Gastroesophageal sphincter (tissue), 4 donors: Measurements from ENCODE around the gene STON1. TPM values are rescaled to one million over a fixed set of nuclear protein-coding genes. Genes with fewer than 3 reads are reported as not detected.

Experiments used
- ATAC-seq: fragments of 150-250 bp; one replicate; pipeline ENCODE4 v1.9.1; 2016; ENCODE audit warnings: mild to moderate bottlenecking, moderate library complexity
- H3K27ac ChIP-seq, 4 donors: fragments of 200-600 bp; sonication (generic) in 3 of 4; 1 replicate in 3 of 4; 2 replicates in 1 of 4; pipeline ENCODE4 v1.5.1; 2016 to 2019
- H3K27me3 ChIP-seq: fragments of 200-600 bp; sonication (generic); one replicate; pipeline ENCODE4 v1.5.1; 2019
- H3K36me3 ChIP-seq, 2 donors: fragments of 200-600 bp; sonication (generic); one replicate each; pipeline ENCODE4 v1.5.1; 2019; ENCODE audit warnings: control low read depth in 1 of 2
- H3K4me1 ChIP-seq, 3 donors: fragments of 200-600 bp; sonication (generic); 1 replicate in 2 of 3; 2 replicates in 1 of 3; pipeline ENCODE4 v1.5.1; 2016 to 2019; ENCODE audit warnings: control low read depth in 2 of 3
- H3K4me3 ChIP-seq, 2 donors: fragments of 200-600 bp; sonication (generic); one replicate each; pipeline ENCODE4 v1.5.1; 2019; ENCODE audit warnings: mild to moderate bottlenecking in 1 of 2, moderate library complexity in 1 of 2
- H3K9me3 ChIP-seq, 3 donors: fragments of 200-600 bp; sonication (generic); one replicate each; pipeline ENCODE4 v1.5.1; 2017 to 2019; ENCODE audit warnings: control low read depth in 2 of 3
- CTCF ChIP-seq, 4 experiments: fragments of 200-600 bp in 2 of 4; fragments of 450-650 bp in 2 of 4; sonication (generic) in 1 of 4; IDR thresholded peaks; one replicate each; pipeline ENCODE4 v1.5.1; 2017 to 2019; ENCODE audit warnings: antibody characterized with exemption in 4 of 4, mild to moderate bottlenecking in 2 of 4, moderate library complexity in 2 of 4
- EP300 ChIP-seq: sonication (generic); formaldehyde crosslinking; IDR thresholded peaks from one replicate; pipeline ENCODE4 v1.6.1; 2017; ENCODE audit warnings: antibody characterized with exemption, mild to moderate bottlenecking
- POLR2A ChIP-seq, 2 donors: fragments of 450-650 bp; IDR thresholded peaks; one replicate each; pipeline ENCODE4 v1.6.1; 2017; ENCODE audit warnings: antibody characterized with exemption in 2 of 2, mild to moderate bottlenecking in 2 of 2, moderate library complexity in 1 of 2
- POLR2AphosphoS5 ChIP-seq: sonication (generic); formaldehyde crosslinking; IDR thresholded peaks from one replicate; pipeline ENCODE4 v1.6.1; 2017; ENCODE audit warnings: antibody characterized with exemption
- WGBS, 2 donors: methylation state at CpG; one replicate each; pipeline ENCODE4 v1.1.5; 2018; ENCODE audit warnings: low coverage in 1 of 2; 5-methylcytosine and 5-hydroxymethylcytosine counted together
- small RNA-seq, 4 donors: library from RNA; depleted of rRNA; stranded (forward); fragments of <200 nt; gene quantifications; one replicate each; pipeline ENCODE3, GENCODE V24; 2016
- total RNA-seq, 4 donors: library from RNA; depleted of rRNA; stranded (reverse); fragments of >200 nt; gene quantifications; one replicate each; pipeline ENCODE4 v1.1.0, GENCODE V29; 2016

Gene STON1
- total RNA-seq, 4 donors from 2014 or later = 118 to 263 (median 158) TPM

GRCh38 chr2:48638261-48638660, 108.3 kb downstream of the STON1 start:
- Histone ChIP-seq H3K27me3 (no peaks in the 10 kb centered on the region), H3K36me3 (peaks cover 0 to 3% of the 10 kb centered on the region in 2 donors), H3K9me3 (peaks cover 0 to 4% (median 0%) of the 10 kb centered on the region in 3 donors), H3K4me1 (no peaks in the 10 kb centered on the region), H3K4me3 (no peak overlapping the region), H3K27ac (no peak overlapping the region)
- 40 to 78% methylated on average over 1 of the region's 1 CpG for WGBS, 2 donors
- no peak for TF ChIP-seq POLR2AphosphoS5
- TF ChIP-seq POLR2A (IDR thresholded peaks at IDR 0.05) = no peak
- TF ChIP-seq EP300 = no peak
- TF ChIP-seq CTCF (IDR thresholded peaks at IDR 0.05) = no peak
- no peak for ATAC-seq

Small RNA genes lying within 50 kb of the gene (small RNA-seq; reads per million reads assigned to genes)
- gene RNU6-282P (0 reads per million in 4 donors), gene TPT1P11 (0 reads per million in 4 donors)

Other genes with a start within 250 kb of the STON1 start
- 10 to 100 TPM; 24.9 to 51.5 (median 32.0) TPM for gene FOXN2, start 215.5 kb upstream of the STON1 start, total RNA-seq
- 10 to 100 TPM; 45.0 to 73.8 (median 58.8) TPM for gene PPP1R21, start 89.4 kb upstream of the STON1 start, total RNA-seq
- gene GTF2A1L, start 87.7 kb downstream of the STON1 start, total RNA-seq = 10 to 100 TPM; 14.1 to 32.2 (median 22.1) TPM
- gene LHCGR, start 225.6 kb downstream of the STON1 start, total RNA-seq = 1 to 10 TPM in 3 of 4 donors, under 1 TPM in 1; 0.20 to 2.2 (median 1.5) TPM